HCT116 (cell line): ENCODE measurements around the gene C6orf47. TPM values are rescaled to one million over a fixed set of nuclear protein-coding genes. Genes with fewer than 3 reads are reported as not detected.
A peak's percentile ranks its signal among the peaks of the same experiment; 100 is the strongest.

Experiments
- ATAC-seq: fragments of 200-7000 bp; cut with Tn5 transposase; 2 replicates; pipeline ENCODE4 v1.9.1; 2020; ENCODE audit warnings: mild to moderate bottlenecking, moderate library complexity
- BruUV-seq: library from RNA; stranded (reverse); fragments of 400-500 nt; replicated peaks from 2 replicates; lab custom pipeline; 2021; lab: Mats Ljungman, UMichigan
- CTCF ChIA-PET: fragments of 300-600 bp; sonication (Branson Sonifier 250); formaldehyde crosslinking; loops from one replicate; lab custom pipeline; 2021; ENCODE audit warnings: antibody characterized with exemption; lab: Charles Lee
- POLR2A ChIA-PET: fragments of 300-600, 350-600 bp; sonication (Branson Sonifier 250); formaldehyde crosslinking; loops from one replicate; lab custom pipeline; 2021; ENCODE audit warnings: antibody characterized with exemption; lab: Charles Lee
- RAD21 ChIA-PET, 2 experiments: fragments of 300-600 bp; sonication (Branson Sonifier 250); formaldehyde crosslinking; loops; one replicate each; lab custom pipeline; 2023; ENCODE audit warnings: low total read pairs in 2 of 2; ENCODE audit not compliant: uncharacterized antibody in 2 of 2, unreplicated experiment in 2 of 2, low non-redundant PET in 1 of 2; lab: Charles Lee
- DNase-seq: peaks from one replicate; pipeline ENCODE4 v3.0.0-alpha.2; 2010; ENCODE audit warnings: low read depth, low spot score
- H2AFZ ChIP-seq: fragments of 200-600 bp; shearing (Covaris generic), sonication (generic); 2 replicates; pipeline ENCODE4 v1.6.1; 2017; ENCODE audit warnings: low read depth, mixed run types, mixed read lengths, antibody characterized with exemption, low read length; ENCODE audit not compliant: poor library complexity, severe bottlenecking
- H3K27ac ChIP-seq: 2 replicates; pipeline ENCODE4 v1.5.1; 2012; ENCODE audit warnings: low read depth, low read length
- H3K27me3 ChIP-seq: fragments of 200-600 bp; sonication (generic); 2 replicates; pipeline ENCODE4 v1.6.1; 2016; ENCODE audit warnings: mixed run types, low read length, mixed read lengths; ENCODE audit not compliant: insufficient read depth
- H3K36me3 ChIP-seq, 2 experiments: fragments of 200-500 bp in 1 of 2; fragments of 200-600 bp in 1 of 2; sonication (Bioruptor generic) in 1 of 2; sonication (generic) in 1 of 2; 2 replicates each; pipeline versions ENCODE4 v1.5.1 to v1.6.1; 2014 to 2016; ENCODE audit warnings: low read length in 2 of 2, inconsistent platforms in 1 of 2, mixed read lengths in 1 of 2, mixed run types in 1 of 2; ENCODE audit not compliant: insufficient read depth in 2 of 2, control insufficient read depth in 1 of 2
- H3K4me1 ChIP-seq, 2 experiments: fragments of 200-600 bp in 1 of 2; sonication (generic) in 1 of 2; 2 replicates each; pipeline versions ENCODE4 v1.5.1 to v1.6.1; 2012 to 2017; ENCODE audit warnings: low read length in 2 of 2, inconsistent platforms in 1 of 2, mild to moderate bottlenecking in 1 of 2, mixed read lengths in 1 of 2, mixed run types in 1 of 2, moderate library complexity in 1 of 2; ENCODE audit not compliant: insufficient read depth in 2 of 2, control insufficient read depth in 1 of 2
- H3K4me2 ChIP-seq: fragments of 200-600 bp; sonication (generic); 2 replicates; pipeline ENCODE4 v1.6.1; 2017; ENCODE audit warnings: mixed run types, low read length, mixed read lengths
- H3K4me3 ChIP-seq, 2 experiments: fragments of 200-600 bp in 1 of 2; sonication (generic) in 1 of 2; replicated peaks in 1 of 2; 2 replicates each; pipeline ENCODE4 v1.5.1; 2011 to 2016; ENCODE audit warnings: low read length in 2 of 2, control low read depth in 1 of 2, low read depth in 1 of 2, mild to moderate bottlenecking in 1 of 2, mixed read lengths in 1 of 2, mixed run types in 1 of 2
- H3K79me2 ChIP-seq: fragments of 200-600 bp; sonication (generic); 2 replicates; pipeline ENCODE4 v1.6.1; 2017; ENCODE audit warnings: mild to moderate bottlenecking, mixed run types, low read length, moderate library complexity, mixed read lengths; ENCODE audit not compliant: insufficient read depth
- H3K9ac ChIP-seq: fragments of 200-600 bp; sonication (generic); 2 replicates; pipeline ENCODE4 v1.6.1; 2016; ENCODE audit warnings: low read length, mixed read lengths
- H3K9me2 ChIP-seq: fragments of 200-600 bp; sonication (generic), shearing (Covaris generic); 2 replicates; pipeline ENCODE4 v1.6.1; 2017; ENCODE audit warnings: mixed run types, mild to moderate bottlenecking, moderate library complexity; ENCODE audit not compliant: insufficient read depth
- H3K9me3 ChIP-seq, 2 experiments: fragments of 200-500 bp in 1 of 2; fragments of 200-600 bp in 1 of 2; sonication (Bioruptor generic) in 1 of 2; sonication (generic) in 1 of 2; 2 replicates each; pipeline ENCODE4 v1.6.1; 2014 to 2017; ENCODE audit warnings: low read length in 2 of 2, mixed read lengths in 2 of 2, inconsistent platforms in 1 of 2, low read depth in 1 of 2, mild to moderate bottlenecking in 1 of 2, mixed run types in 1 of 2, moderate library complexity in 1 of 2; ENCODE audit not compliant: control insufficient read depth in 1 of 2, insufficient read depth in 1 of 2
- H4K20me1 ChIP-seq: fragments of 200-600 bp; sonication (generic), shearing (Covaris generic); 2 replicates; pipeline ENCODE4 v1.6.1; 2017; ENCODE audit warnings: mixed run types, mild to moderate bottlenecking, moderate library complexity; ENCODE audit not compliant: insufficient read depth
- CEBPB ChIP-seq: IDR thresholded peaks from 2 replicates; pipeline ENCODE4 v1.6.1; 2012; ENCODE audit warnings: low read depth
- EGR1 ChIP-seq: IDR thresholded peaks from 2 replicates; pipeline ENCODE4 v1.6.1; 2012; ENCODE audit warnings: low read depth
- ELF1 ChIP-seq: IDR thresholded peaks from 2 replicates; pipeline ENCODE4 v1.6.1; 2012; ENCODE audit warnings: low read depth, borderline replicate concordance
- JUND ChIP-seq: IDR thresholded peaks from 2 replicates; pipeline ENCODE4 v1.6.1; 2012
- POLR2A ChIP-seq: IDR thresholded peaks from 2 replicates; pipeline ENCODE4 v1.7.0; 2011; ENCODE audit warnings: borderline replicate concordance; ENCODE audit not compliant: insufficient read depth, insufficient read length; ENCODE audit errors: extremely low read depth
- POLR2AphosphoS5 ChIP-seq: IDR thresholded peaks from 2 replicates; pipeline ENCODE4 v1.6.1; 2011; ENCODE audit warnings: mild to moderate bottlenecking, low read depth, low read length, moderate library complexity
- REST ChIP-seq: IDR thresholded peaks from 2 replicates; pipeline ENCODE4 v1.6.1; 2012; ENCODE audit warnings: low read depth
- SIN3A ChIP-seq: IDR thresholded peaks from 2 replicates; pipeline ENCODE4 v1.6.1; 2012; ENCODE audit warnings: low read depth
- TCF7L2 ChIP-seq: IDR thresholded peaks from 2 replicates; pipeline ENCODE4 v1.7.0; 2011; ENCODE audit warnings: borderline replicate concordance, inconsistent platforms; ENCODE audit not compliant: insufficient read depth, insufficient read length; ENCODE audit errors: extremely low read depth
- YY1 ChIP-seq: IDR thresholded peaks from 2 replicates; pipeline ENCODE4 v1.6.1; 2011; ENCODE audit warnings: low read length, low read depth, moderate library complexity, mild to moderate bottlenecking; ENCODE audit not compliant: insufficient replicate concordance; ENCODE audit errors: extremely low read depth
- ZFX ChIP-seq: fragments of 450-650 bp; IDR thresholded peaks from 2 replicates; pipeline ENCODE4 v1.6.1; 2017
- ZNF274 ChIP-seq: fragments of 200-500 bp; sonication (Bioruptor generic); IDR thresholded peaks from 2 replicates; pipeline ENCODE4 v1.6.1; 2014; ENCODE audit warnings: mild to moderate bottlenecking, low read depth, low read length, inconsistent platforms
- intact Hi-C: fragments of 100-400 bp; cut with micrococcal nuclease; formaldehyde crosslinking; loops from 2 replicates; pipeline ENCODE4 v1.10.0; 2022
- total RNA-seq: library from RNA; stranded (reverse); gene quantifications from one replicate; pipeline ENCODE4 v1.2.1, GENCODE V29; 2021; ENCODE audit not compliant: unreplicated experiment

C6orf47 gene
- total RNA-seq, 1 experiment from 2014 or later, result 13.4 TPM

- TF ChIP-seq POLR2A (no peak), ZNF274 (no peak)
Measured at GRCh38 chr6:31654574-31655348, 5.8 kb downstream of the C6orf47 start (continued).

DNA sequence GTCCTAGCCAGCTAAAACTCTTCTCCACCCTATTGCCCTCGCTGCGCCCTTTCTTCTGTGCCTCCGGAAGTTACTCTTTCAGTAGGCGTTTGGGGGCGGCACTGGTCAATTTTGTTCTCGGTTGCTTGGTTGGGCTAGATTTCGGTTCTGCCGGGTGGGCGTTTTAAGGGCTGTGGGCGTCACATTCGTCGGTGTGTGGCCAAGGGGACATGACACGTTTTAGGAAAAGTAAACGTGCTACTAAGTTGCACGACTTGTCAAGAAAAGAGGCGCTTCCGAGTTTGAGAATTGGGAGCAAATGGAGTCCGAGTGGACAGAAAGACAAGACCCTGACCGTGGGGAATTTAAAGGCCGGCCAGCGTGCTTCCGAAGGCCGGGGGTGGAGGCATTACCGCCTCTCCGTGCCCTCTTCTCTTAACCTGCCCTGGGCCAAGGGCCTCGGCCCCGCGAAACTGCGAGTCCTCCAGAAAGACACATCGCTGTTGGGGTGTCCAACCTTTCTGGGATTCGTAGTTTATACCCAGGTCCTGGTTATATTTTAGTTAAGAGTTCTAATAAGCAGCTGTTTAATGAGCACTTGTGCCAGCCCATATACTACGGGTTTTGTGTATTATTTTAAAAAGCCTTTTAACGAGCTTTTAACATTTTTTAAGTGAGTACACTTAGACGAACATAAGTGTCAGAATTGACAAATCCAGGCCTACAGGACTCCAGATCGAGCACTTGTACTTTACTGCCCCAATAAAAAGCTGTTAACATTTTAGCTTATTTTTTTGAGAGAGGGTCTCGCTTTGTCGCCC lies 7.5 kb downstream of the C6orf47 start:
- Histone ChIP-seq H3K27me3 (no peaks in the 10 kb centered on the region), H3K4me3 (peak overlapping the region; percentile 55 to 66), H4K20me1 (no peaks in the 10 kb centered on the region), H3K36me3 (peaks cover 13 to 16% of the 10 kb centered on the region in 2 experiments), H3K9ac (peak overlapping the region; percentile 80), H2AFZ (no peak overlapping the region), H3K27ac (peak overlapping the region; percentile 89), H3K4me1 (peaks cover 7 to 21% of the 10 kb centered on the region in 2 experiments), H3K9me3 (no peaks in the 10 kb centered on the region), H3K4me2 (peak overlapping the region; percentile 80), H3K79me2 (peaks cover 45% of the 10 kb centered on the region), H3K9me2 (no peaks in the 10 kb centered on the region)
- DNase-seq (no peak), ATAC-seq (peak; percentile 75)
- POLR2A ChIA-PET, result interaction anchor here (1.2 to 2.6 kb wide), 6 partner anchors 8 to 174 kb away, joined by 3 to 32 read pairs (median 12); partner anchors contain the start of genes ABHD16A, C6orf47, CSNK2B and GPANK1
- intact Hi-C loops, result loop anchor here (1.0 kb wide), 2 partner anchors 33 to 107 kb away; partner anchors contain the start of genes ATP6V1G2 and PRRC2A
- RAD21 ChIA-PET, result no interaction called here
- CTCF ChIA-PET, result interaction anchor here (1.0 to 1.1 kb wide), 2 partner anchors 116 to 138 kb away, joined by 3 to 4 read pairs; no protein-coding TSS in a partner anchor
- TF ChIP-seq YY1 (no peak), POLR2AphosphoS5 (peak; percentile 92), POLR2A (peak; percentile 68), EGR1 (no peak), ZNF274 (no peak), ELF1 (no peak), TCF7L2 (peak; percentile 48), REST (no peak), SIN3A (no peak), CEBPB (no peak), JUND (no peak), ZFX (0 out of 2 replicates have a peak, but pooled peaks have one; percentile 28)
- TSS peak; percentile 99 for BruUV-seq
